K562 (cell line): ENCODE measurements around the gene TMC8. TPM values are rescaled to one million over a fixed set of nuclear protein-coding genes. Genes with fewer than 3 reads are reported as not detected.

Experiments
- E2F1 ChIP-seq: sonication (generic); formaldehyde crosslinking; IDR thresholded peaks from 2 replicates; pipeline ENCODE4 v1.8.1; 2023; ENCODE audit warnings: mild to moderate bottlenecking, missing genetic modification reagents, moderate library complexity
- E2F5 ChIP-seq: sonication (generic); formaldehyde crosslinking; IDR thresholded peaks from 2 replicates; pipeline ENCODE4 v1.8.0; 2022; ENCODE audit warnings: mild to moderate bottlenecking, missing genetic modification reagents
- ELK1 ChIP-seq: sonication (generic); formaldehyde crosslinking; IDR thresholded peaks from 2 replicates; pipeline ENCODE4 v1.8.1; 2022; ENCODE audit warnings: missing genetic modification reagents
- GABPA ChIP-seq: fragments of 200-800 bp; sonication (Bioruptor generic); conservative IDR thresholded peaks from 2 replicates; pipeline ENCODE4 v1.6.1; 2016; ENCODE audit warnings: low read depth, missing genetic modification characterization, missing compliant biosample characterization
- GABPB2 ChIP-seq: fragments of 250-450 bp; sonication (Bioruptor Pico); conservative IDR thresholded peaks from 2 replicates; pipeline ENCODE4 v1.5.1; 2021; ENCODE audit warnings: mild to moderate bottlenecking
- GATAD2A ChIP-seq: fragments of 450-650 bp; IDR thresholded peaks from 2 replicates; pipeline ENCODE4 v1.6.1; 2017
- HDAC6 ChIP-seq: IDR thresholded peaks from 2 replicates; pipeline ENCODE4 v1.6.1; 2012; ENCODE audit warnings: low read depth, mild to moderate bottlenecking, control low read depth, inconsistent platforms, low read length, moderate library complexity
- ID3 ChIP-seq, 2 experiments: fragments of 250-450 bp in 1 of 2; fragments of 450-650 bp in 1 of 2; sonication (Bioruptor Pico) in 1 of 2; IDR thresholded peaks; 2 replicates each; pipeline versions ENCODE4 v1.6.1 to v1.8.0; 2016 to 2021; ENCODE audit warnings: mild to moderate bottlenecking in 2 of 2, moderate library complexity in 2 of 2, missing compliant biosample characterization in 1 of 2, missing genetic modification characterization in 1 of 2
- LARP7 ChIP-seq: fragments of 450-650 bp; IDR thresholded peaks from 2 replicates; pipeline ENCODE4 v1.6.1; 2016
- MCM2 ChIP-seq: fragments of 450-650 bp; IDR thresholded peaks from 2 replicates; pipeline ENCODE4 v1.6.1; 2017; ENCODE audit warnings: low read depth, mild to moderate bottlenecking
- NELFE ChIP-seq: IDR thresholded peaks from 2 replicates; pipeline ENCODE4 v1.6.1; 2011; ENCODE audit warnings: mild to moderate bottlenecking; ENCODE audit not compliant: insufficient read depth, insufficient read length
- NFE2L1 ChIP-seq: fragments of 450-650 bp; IDR thresholded peaks from 2 replicates; pipeline ENCODE4 v1.6.1; 2016; ENCODE audit warnings: missing genetic modification characterization, low read depth, mild to moderate bottlenecking, missing compliant biosample characterization, moderate library complexity, borderline replicate concordance
- NFIC ChIP-seq: fragments of 450-650 bp; IDR thresholded peaks from 2 replicates; pipeline ENCODE4 v1.6.1; 2017; ENCODE audit warnings: mild to moderate bottlenecking, inconsistent platforms
- TAF1 ChIP-seq: IDR thresholded peaks from 2 replicates; pipeline ENCODE4 v1.6.1; 2011; ENCODE audit warnings: mild to moderate bottlenecking, low read length, moderate library complexity; ENCODE audit not compliant: insufficient read depth, control insufficient read depth, severe bottlenecking; ENCODE audit errors: extremely low read depth
- TFE3 ChIP-seq: fragments of 450-650 bp; formaldehyde crosslinking; IDR thresholded peaks from 2 replicates; pipeline ENCODE4 v1.4.0; 2020; ENCODE audit warnings: mild to moderate bottlenecking, mixed read lengths
- USF1 ChIP-seq: sonication (generic); formaldehyde crosslinking; IDR thresholded peaks from 2 replicates; pipeline ENCODE4 v1.9.0; 2022; ENCODE audit warnings: mild to moderate bottlenecking, missing genetic modification reagents
- ZNF23 ChIP-seq: fragments of 250-450 bp; sonication (Bioruptor Pico); IDR thresholded peaks from 2 replicates; pipeline ENCODE4 v1.4.0; 2020; ENCODE audit warnings: mild to moderate bottlenecking
- ZNF253 ChIP-seq: fragments of 250-450 bp; sonication (Bioruptor Pico); conservative IDR thresholded peaks from 2 replicates; pipeline ENCODE4 v1.6.1; 2021; ENCODE audit warnings: mild to moderate bottlenecking
- ZNF740 ChIP-seq, 3 experiments: fragments of 200-800 bp in 1 of 3; sonication (Bioruptor generic) in 1 of 3; sonication (generic) in 1 of 3; formaldehyde crosslinking in 1 of 3; IDR thresholded peaks; 2 replicates each; pipeline versions ENCODE4 v1.6.1 to v1.8.0; 2016 to 2022; ENCODE audit warnings: mild to moderate bottlenecking in 2 of 3, missing compliant biosample characterization in 2 of 3, missing genetic modification characterization in 2 of 3, missing genetic modification reagents in 1 of 3
- ZNF780A ChIP-seq: fragments of 250-450 bp; sonication (Bioruptor Pico); IDR thresholded peaks from 2 replicates; pipeline ENCODE4 v1.5.0; 2021; ENCODE audit warnings: mild to moderate bottlenecking
- polyA plus RNA-seq, 8 experiments: library from polyadenylated mRNA; depleted of rRNA in 4 of 8; stranded (reverse) in 5 of 8; unstranded in 3 of 8; fragments of >200 nt; fragmentation: Nextera tagmentation in 2 of 8; fragmentation: Illumina TruSeq in 1 of 8; extraction: Ambion mirVana in 2 of 8; extraction: Trizol in 1 of 8; gene quantifications; 2 replicates each; pipeline versions ENCODE4 v1.2.1 to v1.2.3, GENCODE V29; 2011 to 2014; ENCODE audit warnings: inconsistent platforms in 1 of 8, missing spikeins in 1 of 8
- total RNA-seq, 7 experiments: library from RNA; depleted of rRNA in 6 of 7; stranded (reverse); fragments of >200 nt in 6 of 7; fragmentation: Illumina TruSeq in 2 of 7; extraction: Trizol in 2 of 7; gene quantifications; 2 replicates each; pipeline versions ENCODE4 v1.2.1 to v1.2.3, GENCODE V29; 2011 to 2021; ENCODE audit warnings: low replicate concordance in 1 of 7

TMC8 gene
- total and polyA plus RNA-seq, 9 of the 15 experiments (the other 6 are each of a cell fraction or from before 2014, with no cell fraction given), result 0.13 to 10.9 (median 2.8) TPM

GRCh38 chr17:78127239-78127887, 3.2 kb upstream of the TMC8 start (continued):
- TF ChIP-seq GATAD2A (0 out of 2 replicates have a peak, but pooled peaks have one; percentile 48), HDAC6 (no peak), NFIC (peak; percentile 19; the same call in 1 of the 2 replicates), E2F1 (CRISPR knock-in tag) (no peak), TAF1 (peak; percentile 56), LARP7 (no peak), USF1 (CRISPR knock-in tag) (no peak; the same call in 1 of the 2 replicates), ELK1 (CRISPR knock-in tag) (no peak), GABPA (tag) (peak; percentile 85), ZNF23 (CRISPR knock-in tag) (no peak), E2F5 (CRISPR knock-in tag) (no peak), MCM2 (no peak), NFE2L1 (no peak), ZNF780A (CRISPR knock-in tag) (no peak), NELFE (no peak), ZNF253 (no peak), TFE3 (CRISPR knock-in tag) (no peak), ZNF740 (CRISPR knock-in tag; IDR thresholded peaks at IDR 0.05) (0 out of 2 replicates have a peak, but pooled peaks have one; percentile 37), ZNF740 (tag; IDR thresholded peaks at IDR 0.05) (no peak), GABPB2 (CRISPR knock-in tag) (no peak), ID3 (CRISPR knock-in tag; IDR thresholded peaks at IDR 0.05) (no peak), ID3 (tag; IDR thresholded peaks at IDR 0.05) (no peak)
